Tibial nerve (tissue), 4 donors: ENCODE results near the gene MRPS16. TPM values are rescaled to one million over a fixed set of nuclear protein-coding genes. Genes with fewer than 3 reads are reported as not detected.

Experiments
- DNase-seq, 2 donors: peaks; one replicate each; pipeline ENCODE4 v3.0.0-alpha.2; 2019; ENCODE audit warnings: low spot score in 2 of 2
- H3K27ac ChIP-seq, 4 donors: fragments of 200-600 bp; sonication (generic) in 3 of 4; one replicate each; pipeline ENCODE4 v1.5.1; 2017 to 2019; ENCODE audit warnings: mild to moderate bottlenecking in 1 of 4
- H3K27me3 ChIP-seq, 2 donors: fragments of 200-600 bp; sonication (generic) in 1 of 2; one replicate each; pipeline versions ENCODE4 v1.5.1 to v1.6.0; 2017 to 2019
- H3K36me3 ChIP-seq, 3 donors: fragments of 200-600 bp; sonication (generic); one replicate each; pipeline ENCODE4 v1.5.1; 2018 to 2019
- H3K4me1 ChIP-seq, 4 donors: fragments of 200-600 bp; sonication (generic) in 3 of 4; one replicate each; pipeline ENCODE4 v1.5.1; 2017 to 2019
- H3K4me3 ChIP-seq, 4 donors: fragments of 200-600 bp; sonication (generic) in 3 of 4; one replicate each; pipeline ENCODE4 v1.5.1; 2017 to 2019; ENCODE audit warnings: mild to moderate bottlenecking in 1 of 4, moderate library complexity in 1 of 4
- H3K9me3 ChIP-seq, 4 donors: fragments of 200-600 bp; sonication (generic) in 3 of 4; one replicate each; pipeline ENCODE4 v1.5.1; 2017 to 2019
- CTCF ChIP-seq, 5 experiments: fragments of 200-600 bp in 3 of 5; fragments of 450-650 bp in 2 of 5; sonication (generic) in 3 of 5; IDR thresholded peaks; one replicate each; pipeline ENCODE4 v1.5.1; 2016 to 2019; ENCODE audit warnings: antibody characterized with exemption in 5 of 5, mild to moderate bottlenecking in 3 of 5, moderate library complexity in 2 of 5
- EP300 ChIP-seq, 2 donors: sonication (generic); formaldehyde crosslinking; IDR thresholded peaks; one replicate each; pipeline ENCODE4 v1.6.1; 2017; ENCODE audit warnings: antibody characterized with exemption in 2 of 2, mild to moderate bottlenecking in 1 of 2
- POLR2A ChIP-seq, 2 donors: fragments of 450-650 bp; IDR thresholded peaks; one replicate each; pipeline ENCODE4 v1.6.1; 2017; ENCODE audit warnings: antibody characterized with exemption in 2 of 2, mild to moderate bottlenecking in 2 of 2, moderate library complexity in 2 of 2
- WGBS, 2 donors: methylation state at CpG; one replicate each; pipeline ENCODE4 v1.1.5; 2018; 5-methylcytosine and 5-hydroxymethylcytosine counted together
- small RNA-seq: library from RNA; depleted of rRNA; stranded (forward); fragments of <200 nt; gene quantifications from one replicate; pipeline ENCODE3, GENCODE V24; 2016
- total RNA-seq, 4 donors: library from RNA; depleted of rRNA; stranded (reverse); fragments of >200 nt; gene quantifications; one replicate each; pipeline ENCODE4 v1.1.0, GENCODE V29; 2016

MRPS16 gene
- total RNA-seq, 4 donors from 2014 or later = 32.0 to 34.7 (median 34.2) TPM

GRCh38 chr10:73206385-73206784 lies 46.1 kb downstream of the MRPS16 start:
- no peak overlapping the region for H3K27ac ChIP-seq
- no peak for DNase-seq
- no peaks in the 10 kb centered on the region for H3K9me3 ChIP-seq
- no peaks in the 10 kb centered on the region for H3K4me1 ChIP-seq
- WGBS, 2 donors = 100% methylated on average over 5 of the region's 5 CpGs
- H3K4me3 ChIP-seq = no peak overlapping the region
- H3K36me3 ChIP-seq = peaks cover 0 to 69% (median 2%) of the 10 kb centered on the region in 3 donors
- no peak for TF ChIP-seq CTCF (IDR thresholded peaks at IDR 0.05)
- no peaks in the 10 kb centered on the region for H3K27me3 ChIP-seq

GRCh38 chr10:73205890-73206289 lies 46.6 kb downstream of the MRPS16 start:
- 88 to 100% methylated on average over 1 of the region's 1 CpG for WGBS, 2 donors
- Histone ChIP-seq H3K36me3 (peaks cover 0 to 66% (median 2%) of the 10 kb centered on the region in 3 donors), H3K27me3 (no peaks in the 10 kb centered on the region), H3K9me3 (no peaks in the 10 kb centered on the region), H3K4me1 (no peaks in the 10 kb centered on the region), H3K27ac (no peak overlapping the region), H3K4me3 (no peak overlapping the region)
- TF ChIP-seq POLR2A (IDR thresholded peaks at IDR 0.05) (no peak), CTCF (IDR thresholded peaks at IDR 0.05) (no peak), EP300 (IDR thresholded peaks at IDR 0.05) (no peak)
- no peak for DNase-seq

GRCh38 chr10:73205081-73205480 lies 47.4 kb downstream of the MRPS16 start:
- Histone ChIP-seq H3K27ac (no peak overlapping the region), H3K27me3 (no peaks in the 10 kb centered on the region), H3K36me3 (peaks cover 0 to 66% (median 2%) of the 10 kb centered on the region in 3 donors), H3K4me3 (no peak overlapping the region), H3K9me3 (no peaks in the 10 kb centered on the region), H3K4me1 (no peaks in the 10 kb centered on the region)
- TF ChIP-seq POLR2A (IDR thresholded peaks at IDR 0.05) (no peak), EP300 (IDR thresholded peaks at IDR 0.05) (no peak)
- no peak for DNase-seq
- WGBS, 2 donors = 89 to 95% methylated on average over 3 of the region's 3 CpGs

Small RNAs within 50 kb of the gene (small RNA-seq; reads per million reads assigned to genes)
- gene RNU6-833P = not detected

Other genes with a start within 250 kb of the MRPS16 start
- gene P4HA1, start 155.8 kb downstream of the MRPS16 start, total RNA-seq = 10 to 100 TPM; 24.9 to 40.0 (median 30.1) TPM
- 10 to 100 TPM in 1 of 4 donors, 1 to 10 TPM in 3; 1.2 to 10.5 (median 4.2) TPM for gene NUDT13, start 142.2 kb downstream of the MRPS16 start, total RNA-seq
- 10 to 100 TPM; 28.2 to 40.8 (median 29.7) TPM for gene ECD, start 84.6 kb downstream of the MRPS16 start, total RNA-seq
- gene FAM149B1, start 84.5 kb downstream of the MRPS16 start, total RNA-seq = 10 to 100 TPM; 11.0 to 27.1 (median 25.0) TPM
- gene DNAJC9, start 5.4 kb downstream of the MRPS16 start, total RNA-seq = 10 to 100 TPM; 11.8 to 24.0 (median 15.2) TPM
- gene CFAP70, start 106.2 kb upstream of the MRPS16 start, total RNA-seq = 10 to 100 TPM in 1 of 4 donors, 1 to 10 TPM in 3; 3.8 to 14.9 (median 6.6) TPM
- 100 to 1,000 TPM in 2 of 4 donors, 10 to 100 TPM in 2; 82.7 to 141 (median 114) TPM for gene ANXA7, start 161.4 kb upstream of the MRPS16 start, total RNA-seq
- 1 to 10 TPM; 1.8 to 3.3 (median 3.0) TPM for gene MSS51, start 180.9 kb upstream of the MRPS16 start, total RNA-seq
- 10 to 100 TPM; 47.1 to 75.6 (median 68.0) TPM for gene PPP3CB, start 243.4 kb upstream of the MRPS16 start, total RNA-seq